HepG2 (cell line): ENCODE results near the gene RUNX2.

Experiments used
- ATF3 ChIP-seq: sonication (generic); formaldehyde crosslinking; IDR thresholded peaks from 2 replicates; pipeline ENCODE4 v1.4.0; 2020; ENCODE audit warnings: missing genetic modification reagents
- CTCF ChIP-seq: sonication (generic); formaldehyde crosslinking; IDR thresholded peaks from 2 replicates; pipeline ENCODE4 v1.5.0; 2020; ENCODE audit warnings: mild to moderate bottlenecking, missing genetic modification reagents, moderate library complexity
- STAT5B ChIP-seq: sonication (generic); formaldehyde crosslinking; IDR thresholded peaks from 2 replicates; pipeline ENCODE4 v1.4.0; 2020; ENCODE audit warnings: missing genetic modification reagents
- ZNF280B ChIP-seq: sonication (generic); formaldehyde crosslinking; IDR thresholded peaks from 2 replicates; pipeline ENCODE4 v1.5.0; 2020; ENCODE audit warnings: missing genetic modification reagents, mild to moderate bottlenecking, borderline replicate concordance

DNA sequence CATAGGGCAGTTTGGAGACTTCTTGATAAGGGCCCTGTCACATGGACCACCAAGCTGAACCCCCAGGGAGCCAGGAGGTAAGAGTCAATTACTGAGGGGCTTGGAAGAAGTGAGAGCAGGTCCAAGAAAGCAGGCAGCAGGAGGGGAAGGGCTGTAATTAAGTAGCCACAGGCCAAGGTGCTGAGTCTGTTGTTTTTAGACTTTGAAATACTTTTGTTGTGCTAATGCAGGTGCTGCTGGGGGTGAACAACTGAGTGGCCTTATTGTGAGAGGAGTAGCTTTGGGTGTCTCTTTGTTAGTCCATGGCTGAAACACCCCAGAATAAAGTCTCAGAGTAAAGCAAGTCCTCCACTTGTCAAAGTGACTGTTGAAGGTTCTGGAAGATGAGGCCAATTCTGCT lies 316.6 kb downstream of the RUNX2 start:
- TF ChIP-seq CTCF (CRISPR knock-in tag) (no peak), ZNF280B (no peak), STAT5B (CRISPR knock-in tag) (no peak), ATF3 (CRISPR knock-in tag) (no peak)
